GM06990 (cell line): Measurements from ENCODE around the gene WDR86.

Experiments
- DNase-seq: peaks from one replicate; pipeline ENCODE4 v3.0.0-alpha.2; 2011; ENCODE audit not compliant: insufficient read length; ENCODE audit errors: extremely low read depth
- H3K27me3 ChIP-seq: replicated peaks from 2 replicates; pipeline ENCODE4 v1.6.0; 2011; ENCODE audit warnings: low read length; ENCODE audit not compliant: control insufficient read depth, insufficient read depth
- H3K36me3 ChIP-seq: 2 replicates; pipeline ENCODE4 v1.5.1; 2011; ENCODE audit warnings: low read length; ENCODE audit not compliant: control insufficient read depth, insufficient read depth
- H3K4me3 ChIP-seq: replicated peaks from 2 replicates; pipeline ENCODE4 v1.5.1; 2011; ENCODE audit warnings: low read depth, mild to moderate bottlenecking, control low read depth, low read length
- TF ChIP-seq, protein P1 (sequence below): IDR thresholded peaks from 2 replicates; pipeline ENCODE4 v1.5.1; 2011; ENCODE audit warnings: low read length, control low read depth, mild to moderate bottlenecking, inconsistent platforms; ENCODE audit not compliant: insufficient read depth, poor library complexity, severe bottlenecking

Gene WDR86

DNA sequence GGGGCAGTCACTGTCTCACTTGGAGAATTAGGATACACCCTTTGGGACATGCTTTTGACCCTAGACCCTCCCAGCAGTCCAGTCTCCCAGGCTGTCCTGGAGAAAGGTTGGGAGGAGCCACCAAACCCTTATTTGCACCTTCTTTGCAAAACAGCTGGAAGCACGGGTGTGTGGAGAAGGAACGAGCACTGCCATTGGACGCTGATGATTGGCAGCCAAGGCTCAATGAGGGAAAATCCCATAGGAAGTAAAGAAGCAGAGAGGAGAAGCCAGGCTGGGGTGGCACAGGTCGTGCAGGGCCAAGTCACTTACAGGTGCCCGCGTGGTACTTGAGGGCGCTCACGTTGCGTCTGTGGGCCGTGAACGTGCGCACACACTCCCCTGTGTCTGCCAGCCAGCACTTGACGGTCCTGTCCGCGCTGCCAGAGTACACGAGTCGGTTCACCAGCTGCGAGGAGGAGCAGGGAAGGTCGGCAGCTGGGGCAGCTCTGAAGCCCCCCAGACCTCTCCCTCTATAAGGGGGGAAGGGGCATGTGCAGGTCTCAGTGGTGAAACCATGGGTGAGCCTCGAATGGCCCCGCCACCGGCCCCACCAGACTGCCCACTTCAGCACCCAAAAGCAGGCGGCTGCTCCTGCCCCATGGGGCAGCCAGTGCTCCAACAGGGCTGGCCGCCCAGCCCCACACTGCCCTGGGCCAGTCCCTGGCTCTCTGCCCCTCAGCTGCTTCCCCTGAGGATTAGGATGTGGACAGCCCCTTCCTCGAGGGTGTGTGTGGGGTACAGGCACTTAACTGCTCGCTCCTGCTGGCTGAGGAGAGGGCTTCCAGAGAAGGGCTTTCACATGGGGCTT, 24.8 kb downstream of the WDR86 start:
- Histone ChIP-seq H3K27me3 (peaks cover 2% of the 10 kb centered on the region), H3K4me3 (no peak overlapping the region), H3K36me3 (no peaks in the 10 kb centered on the region; the same call in 1 of the 2 replicates)
- TF ChIP-seq, protein P1, sequence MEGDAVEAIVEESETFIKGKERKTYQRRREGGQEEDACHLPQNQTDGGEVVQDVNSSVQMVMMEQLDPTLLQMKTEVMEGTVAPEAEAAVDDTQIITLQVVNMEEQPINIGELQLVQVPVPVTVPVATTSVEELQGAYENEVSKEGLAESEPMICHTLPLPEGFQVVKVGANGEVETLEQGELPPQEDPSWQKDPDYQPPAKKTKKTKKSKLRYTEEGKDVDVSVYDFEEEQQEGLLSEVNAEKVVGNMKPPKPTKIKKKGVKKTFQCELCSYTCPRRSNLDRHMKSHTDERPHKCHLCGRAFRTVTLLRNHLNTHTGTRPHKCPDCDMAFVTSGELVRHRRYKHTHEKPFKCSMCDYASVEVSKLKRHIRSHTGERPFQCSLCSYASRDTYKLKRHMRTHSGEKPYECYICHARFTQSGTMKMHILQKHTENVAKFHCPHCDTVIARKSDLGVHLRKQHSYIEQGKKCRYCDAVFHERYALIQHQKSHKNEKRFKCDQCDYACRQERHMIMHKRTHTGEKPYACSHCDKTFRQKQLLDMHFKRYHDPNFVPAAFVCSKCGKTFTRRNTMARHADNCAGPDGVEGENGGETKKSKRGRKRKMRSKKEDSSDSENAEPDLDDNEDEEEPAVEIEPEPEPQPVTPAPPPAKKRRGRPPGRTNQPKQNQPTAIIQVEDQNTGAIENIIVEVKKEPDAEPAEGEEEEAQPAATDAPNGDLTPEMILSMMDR, result no peak
- DNase-seq, result no peak

GRCh38 chr7:151384352-151384697, 25.5 kb downstream of the WDR86 start:
- DNase-seq, result no peak
- Histone ChIP-seq H3K27me3 (peaks cover 2% of the 10 kb centered on the region), H3K4me3 (no peak overlapping the region), H3K36me3 (peaks cover 4% of the 10 kb centered on the region)
- TF ChIP-seq, protein P1, result no peak

- peaks cover 2% of the 10 kb centered on the region for H3K27me3 ChIP-seq
- DNase-seq, result no peak
- TF ChIP-seq, protein P1, result no peak
Observed at GRCh38 chr7:151383638-151384351, 26.0 kb downstream of the WDR86 start.

DNA sequence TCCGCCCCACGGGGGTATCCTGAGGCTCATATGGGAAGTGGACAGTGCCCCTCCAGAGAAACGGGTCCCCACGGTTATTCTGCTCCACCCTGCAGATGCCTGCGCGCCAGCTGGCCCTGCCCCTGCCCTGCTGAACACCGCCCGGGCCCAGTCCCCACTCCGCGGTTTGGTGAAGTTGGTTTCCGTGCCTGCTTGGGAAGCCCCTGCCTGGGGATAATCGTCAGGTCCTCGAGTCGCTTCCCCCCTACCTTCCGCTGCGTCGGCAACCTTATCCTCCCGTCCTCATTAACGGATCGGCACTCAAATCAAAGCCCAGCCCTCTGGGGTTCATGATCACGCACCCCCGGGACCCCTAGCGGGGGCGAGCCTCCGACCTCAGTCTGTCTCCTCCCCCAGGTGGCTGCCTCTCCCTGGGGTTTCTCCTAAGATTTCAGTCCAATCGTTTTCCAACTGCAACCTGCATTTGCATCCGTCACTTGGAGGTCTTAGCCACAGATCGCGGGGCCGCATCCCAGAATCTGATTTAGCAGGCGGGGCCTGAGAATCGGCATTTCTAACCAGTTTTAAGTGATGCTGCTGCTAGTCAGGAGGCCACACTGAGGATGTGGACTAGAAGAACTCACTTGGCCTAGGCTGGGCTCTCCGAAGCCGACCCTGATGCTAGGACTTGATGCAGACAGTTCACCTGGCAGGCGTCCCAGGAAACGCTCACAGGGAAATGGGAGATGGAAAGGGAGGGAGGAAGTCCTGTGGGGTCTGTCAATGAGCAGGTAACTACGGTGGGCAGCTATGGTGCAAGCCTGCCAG, 27.6 kb downstream of the WDR86 start:
- Histone ChIP-seq H3K36me3 (peaks cover 6% of the 10 kb centered on the region), H3K4me3 (peak overlapping the region; percentile 11), H3K27me3 (peaks cover 2% of the 10 kb centered on the region)
- DNase-seq, result no peak
- TF ChIP-seq, protein P1, result no peak

More at GRCh38 chr7:151383638-151384351, 26.0 kb downstream of the WDR86 start:
- Histone ChIP-seq H3K36me3 (peaks cover 4% of the 10 kb centered on the region), H3K4me3 (no peak overlapping the region)

DNA sequence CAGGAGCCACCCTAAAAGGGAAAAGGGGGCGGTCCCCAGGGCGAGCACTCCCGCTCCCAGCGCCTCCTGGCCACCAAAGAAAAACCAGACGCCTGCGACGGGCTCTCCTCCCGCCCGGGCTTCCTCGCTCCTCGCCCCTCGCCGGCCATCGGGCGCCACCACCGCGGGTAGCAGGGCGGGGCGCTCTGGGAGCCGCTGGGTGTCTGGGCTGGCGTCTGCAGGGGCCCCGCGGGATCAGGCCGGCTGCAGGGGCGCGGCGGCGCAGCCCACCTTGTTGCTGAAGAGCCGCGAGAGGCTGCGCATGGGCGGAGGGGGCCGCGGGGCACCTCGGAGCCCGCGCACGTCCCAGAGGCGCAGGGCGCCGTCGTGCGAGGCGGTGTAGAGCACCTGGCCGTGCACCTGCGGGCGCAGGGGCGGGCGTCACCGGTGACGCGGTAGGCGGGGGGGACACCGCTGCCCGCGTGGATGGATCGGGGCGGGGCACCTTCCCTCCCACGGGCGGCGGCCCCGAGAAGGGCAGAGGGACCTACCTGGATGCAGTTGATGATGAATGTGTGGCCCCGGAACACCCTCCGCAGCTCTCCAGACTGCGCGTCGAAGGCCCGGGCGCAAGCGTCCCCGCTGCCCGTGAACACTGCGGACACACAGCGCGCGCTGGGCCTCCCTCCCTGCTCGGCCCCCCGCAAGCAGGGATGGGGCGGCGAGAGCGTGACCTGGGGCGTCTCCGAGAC, 28.3 kb downstream of the WDR86 start:
- Histone ChIP-seq H3K36me3 (peaks cover 8% of the 10 kb centered on the region), H3K4me3 (peak overlapping the region; percentile 40), H3K27me3 (peaks cover 2% of the 10 kb centered on the region)
- no peak for DNase-seq
- TF ChIP-seq, protein P1, result no peak
